CD14-positive monocyte (primary cell): ENCODE data around the gene F10. TPM values are rescaled to one million over a fixed set of nuclear protein-coding genes. Genes with fewer than 3 reads are reported as not detected.

Source experiments
- DNase-seq, 3 donors: peaks; one replicate each; pipeline ENCODE4 v3.0.0-alpha.2; 2011 to 2022
- H2AFZ ChIP-seq: 2 replicates; pipeline ENCODE4 v1.6.0; 2012; ENCODE audit warnings: mild to moderate bottlenecking, low read depth, low read length, inconsistent platforms; ENCODE audit not compliant: insufficient read depth, poor library complexity, severe bottlenecking
- H3K27ac ChIP-seq, 2 donors: 1 replicate in 1 of 2; 2 replicates in 1 of 2; pipeline ENCODE4 v1.5.1; 2012 to 2013; ENCODE audit warnings: low read length in 2 of 2, control low read depth in 1 of 2, inconsistent platforms in 1 of 2, low read depth in 1 of 2, mild to moderate bottlenecking in 1 of 2
- H3K27me3 ChIP-seq, 2 donors: one replicate each; pipeline versions ENCODE4 v1.6.0 to v1.6.1; 2011 to 2013; ENCODE audit warnings: low read length in 2 of 2; ENCODE audit not compliant: control insufficient read depth in 2 of 2, insufficient read depth in 2 of 2
- H3K36me3 ChIP-seq, 2 donors: replicated peaks in 1 of 2; 1 replicate in 1 of 2; 2 replicates in 1 of 2; pipeline versions ENCODE4 v1.5.1 to v1.6.1; 2012 to 2013; ENCODE audit warnings: low read length in 2 of 2, control low read depth in 1 of 2, inconsistent platforms in 1 of 2, mild to moderate bottlenecking in 1 of 2; ENCODE audit not compliant: insufficient read depth in 2 of 2, control insufficient read depth in 1 of 2
- H3K4me1 ChIP-seq, 2 donors: 1 replicate in 1 of 2; 2 replicates in 1 of 2; pipeline versions ENCODE4 v1.5.1 to v1.6.1; 2012 to 2013; ENCODE audit warnings: low read length in 2 of 2, control low read depth in 1 of 2, inconsistent platforms in 1 of 2, mild to moderate bottlenecking in 1 of 2, moderate library complexity in 1 of 2; ENCODE audit not compliant: insufficient read depth in 2 of 2, control insufficient read depth in 1 of 2
- H3K4me2 ChIP-seq: replicated peaks from 2 replicates; pipeline ENCODE3; 2012; ENCODE audit warnings: low read length, moderate library complexity, mild to moderate bottlenecking; ENCODE audit not compliant: poor library complexity, severe bottlenecking; ENCODE audit errors: extremely low read depth
- H3K4me3 ChIP-seq, 3 experiments: fragments of 200-600 bp in 1 of 3; sonication (generic) in 1 of 3; replicated peaks in 1 of 3; 1 replicate in 2 of 3; 2 replicates in 1 of 3; pipeline ENCODE4 v1.5.1; 2011 to 2013; ENCODE audit warnings: low read length in 3 of 3, mild to moderate bottlenecking in 3 of 3, control low read depth in 2 of 3, low read depth in 2 of 3, inconsistent platforms in 1 of 3, moderate library complexity in 1 of 3
- H3K79me2 ChIP-seq: 2 replicates; pipeline ENCODE4 v1.6.0; 2012; ENCODE audit warnings: mild to moderate bottlenecking, control low read depth, inconsistent platforms, low read length, moderate library complexity; ENCODE audit not compliant: insufficient read depth
- H3K9ac ChIP-seq: 2 replicates; pipeline ENCODE4 v1.6.0; 2017; ENCODE audit warnings: low read length, mild to moderate bottlenecking; ENCODE audit not compliant: insufficient read depth, poor library complexity, severe bottlenecking
- H3K9me3 ChIP-seq, 2 donors: replicated peaks in 1 of 2; 1 replicate in 1 of 2; 2 replicates in 1 of 2; pipeline versions ENCODE4 v1.5.1 to v1.6.1; 2012 to 2013; ENCODE audit warnings: low read length in 2 of 2, control low read depth in 1 of 2; ENCODE audit not compliant: control insufficient read depth in 1 of 2, insufficient read depth in 1 of 2
- H4K20me1 ChIP-seq: 2 replicates; pipeline ENCODE4 v1.6.0; 2012; ENCODE audit warnings: mild to moderate bottlenecking, low read length, control low read depth, moderate library complexity; ENCODE audit not compliant: insufficient read depth
- H3K27ac Mint-ChIP-seq, 7 donors: one replicate each; pipeline ENCODE4 v1.8.0; 2020; ENCODE audit warnings: mild to moderate bottlenecking in 7 of 7, mixed read lengths in 7 of 7, moderate library complexity in 6 of 7, inconsistent platforms in 2 of 7
- H3K27me3 Mint-ChIP-seq, 3 donors: one replicate each; pipeline ENCODE4 v1.8.0; 2021 to 2022; ENCODE audit warnings: low read depth in 3 of 3, mild to moderate bottlenecking in 3 of 3, mixed read lengths in 3 of 3, moderate library complexity in 3 of 3, inconsistent platforms in 1 of 3
- H3K36me3 Mint-ChIP-seq, 2 donors: one replicate each; pipeline ENCODE4 v1.8.0; 2020; ENCODE audit warnings: mixed read lengths in 2 of 2, inconsistent platforms in 1 of 2, mild to moderate bottlenecking in 1 of 2
- H3K4me1 Mint-ChIP-seq: one replicate; pipeline ENCODE4 v1.8.0; 2020; ENCODE audit warnings: mild to moderate bottlenecking, mixed read lengths
- H3K4me3 Mint-ChIP-seq, 2 donors: one replicate each; pipeline ENCODE4 v1.8.0; 2020; ENCODE audit warnings: mild to moderate bottlenecking in 2 of 2, mixed read lengths in 2 of 2, moderate library complexity in 1 of 2
- H3K9me3 Mint-ChIP-seq, 7 donors: one replicate each; pipeline ENCODE4 v1.8.0; 2020 to 2022; ENCODE audit warnings: mixed read lengths in 7 of 7, mild to moderate bottlenecking in 6 of 7, moderate library complexity in 6 of 7, inconsistent platforms in 2 of 7
- WGBS: methylation state at CpG from one replicate; pipeline ENCODE4 v1.1.5; 2013; ENCODE audit warnings: missing lambda C conversion rate; ENCODE audit not compliant: insufficient coverage; 5-methylcytosine and 5-hydroxymethylcytosine counted together
- intact Hi-C, 2 donors: fragments of 100-400 bp; cut with micrococcal nuclease; formaldehyde crosslinking; loops; one replicate each; pipeline versions ENCODE4 v1.15.0 to v1.15.1; 2023
- polyA plus RNA-seq, 3 donors: library from polyadenylated mRNA; depleted of rRNA in 1 of 3; unstranded in 2 of 3; stranded (reverse) in 1 of 3; fragments of 300-500 nt in 2 of 3; fragments of >200 nt in 1 of 3; fragmentation: Illumina TruSeq in 2 of 3; gene quantifications; 1 replicate in 2 of 3; 2 replicates in 1 of 3; pipeline ENCODE4 v1.2.3, GENCODE V29; 2012 to 2021
- TF ChIP-seq, protein P1 (sequence below): fragments of 200-600 bp; IDR thresholded peaks from one replicate; pipeline ENCODE4 v1.8.0; 2022; ENCODE audit warnings: antibody characterized with exemption, mild to moderate bottlenecking

The F10 gene
- polyA plus RNA-seq, 3 donors = not detected

DNA sequence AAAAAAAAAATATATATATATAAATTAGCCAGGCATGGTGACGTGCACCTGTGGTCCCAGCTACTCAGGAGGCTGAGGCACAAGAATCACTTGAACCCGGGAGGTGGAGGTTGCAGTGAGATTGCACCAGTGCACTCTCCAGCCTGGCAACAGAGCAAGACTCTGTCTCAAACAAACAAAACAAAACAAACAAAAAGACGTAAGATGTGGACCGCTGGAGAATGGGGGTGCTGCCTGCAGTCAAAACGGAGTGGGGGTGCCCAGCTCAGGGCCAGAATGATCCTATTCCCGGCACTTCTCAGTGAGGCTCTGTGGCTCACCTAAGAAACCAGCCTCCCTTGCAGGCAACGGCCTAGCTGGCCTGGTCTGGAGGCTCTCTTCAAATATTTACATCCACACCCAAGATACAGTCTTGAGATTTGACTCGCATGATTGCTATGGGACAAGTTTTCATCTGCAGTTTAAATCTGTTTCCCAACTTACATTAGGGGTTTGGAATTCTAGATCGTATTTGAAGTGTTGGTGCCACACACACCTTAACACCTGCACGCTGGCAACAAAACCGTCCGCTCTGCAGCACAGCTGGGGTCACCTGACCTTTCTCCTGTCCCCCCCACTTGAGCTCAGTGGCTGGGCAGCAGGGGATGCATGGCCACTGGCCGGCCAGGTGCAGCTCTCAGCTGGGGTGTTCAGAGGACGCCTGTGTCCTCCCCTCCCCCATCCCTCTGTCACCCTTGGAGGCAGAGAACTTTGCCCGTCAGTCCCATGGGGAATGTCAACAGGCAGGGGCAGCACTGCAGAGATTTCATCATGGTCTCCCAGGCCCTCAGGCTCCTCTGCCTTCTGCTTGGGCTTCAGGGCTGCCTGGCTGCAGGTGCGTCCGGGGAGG is 17.3 kb upstream of the F10 start, which contains the start of gene F7:
F7 (plus strand) TSS at position 760 of the 889 bp plus-strand sequence; CDS start at position 811, 51 bp downstream.
- no peaks in the 10 kb centered on the region for H4K20me1 ChIP-seq
- no peak within 1 kb of the TSS for H3K27ac ChIP-seq
- no peaks in the 10 kb centered on the region for H3K4me1 Mint-ChIP-seq
- H3K9me3 ChIP-seq = peaks cover 13 to 17% of the 10 kb centered on the region in 2 donors
- no peaks in the 10 kb centered on the region for H3K79me2 ChIP-seq
- H3K27me3 Mint-ChIP-seq = peaks cover 8 to 18% (median 11%) of the 10 kb centered on the region in 3 donors
- H3K9me3 Mint-ChIP-seq = peaks cover 0 to 12% (median 10%) of the 10 kb centered on the region in 7 donors
- H3K27me3 ChIP-seq = peaks cover 2 to 11% of the 10 kb centered on the region in 2 donors
- no peak within 1 kb of the TSS for H3K9ac ChIP-seq
- TF ChIP-seq, protein P1, sequence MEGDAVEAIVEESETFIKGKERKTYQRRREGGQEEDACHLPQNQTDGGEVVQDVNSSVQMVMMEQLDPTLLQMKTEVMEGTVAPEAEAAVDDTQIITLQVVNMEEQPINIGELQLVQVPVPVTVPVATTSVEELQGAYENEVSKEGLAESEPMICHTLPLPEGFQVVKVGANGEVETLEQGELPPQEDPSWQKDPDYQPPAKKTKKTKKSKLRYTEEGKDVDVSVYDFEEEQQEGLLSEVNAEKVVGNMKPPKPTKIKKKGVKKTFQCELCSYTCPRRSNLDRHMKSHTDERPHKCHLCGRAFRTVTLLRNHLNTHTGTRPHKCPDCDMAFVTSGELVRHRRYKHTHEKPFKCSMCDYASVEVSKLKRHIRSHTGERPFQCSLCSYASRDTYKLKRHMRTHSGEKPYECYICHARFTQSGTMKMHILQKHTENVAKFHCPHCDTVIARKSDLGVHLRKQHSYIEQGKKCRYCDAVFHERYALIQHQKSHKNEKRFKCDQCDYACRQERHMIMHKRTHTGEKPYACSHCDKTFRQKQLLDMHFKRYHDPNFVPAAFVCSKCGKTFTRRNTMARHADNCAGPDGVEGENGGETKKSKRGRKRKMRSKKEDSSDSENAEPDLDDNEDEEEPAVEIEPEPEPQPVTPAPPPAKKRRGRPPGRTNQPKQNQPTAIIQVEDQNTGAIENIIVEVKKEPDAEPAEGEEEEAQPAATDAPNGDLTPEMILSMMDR = no peak
- H3K4me3 ChIP-seq = no peak within 1 kb of the TSS
- no peak within 1 kb of the TSS for H2AFZ ChIP-seq
- no peak within 1 kb of the TSS for H3K4me3 Mint-ChIP-seq
- H3K36me3 Mint-ChIP-seq = no peaks in the 10 kb centered on the region
- DNase-seq = no peak
- no peak within 1 kb of the TSS for H3K4me2 ChIP-seq
- intact Hi-C loops = no loop called here
- WGBS = 82% methylated on average over 8 of the region's 17 CpGs
- no peak within 1 kb of the TSS for H3K27ac Mint-ChIP-seq
- no peaks in the 10 kb centered on the region for H3K4me1 ChIP-seq
- H3K36me3 ChIP-seq = no peaks in the 10 kb centered on the region

DNA sequence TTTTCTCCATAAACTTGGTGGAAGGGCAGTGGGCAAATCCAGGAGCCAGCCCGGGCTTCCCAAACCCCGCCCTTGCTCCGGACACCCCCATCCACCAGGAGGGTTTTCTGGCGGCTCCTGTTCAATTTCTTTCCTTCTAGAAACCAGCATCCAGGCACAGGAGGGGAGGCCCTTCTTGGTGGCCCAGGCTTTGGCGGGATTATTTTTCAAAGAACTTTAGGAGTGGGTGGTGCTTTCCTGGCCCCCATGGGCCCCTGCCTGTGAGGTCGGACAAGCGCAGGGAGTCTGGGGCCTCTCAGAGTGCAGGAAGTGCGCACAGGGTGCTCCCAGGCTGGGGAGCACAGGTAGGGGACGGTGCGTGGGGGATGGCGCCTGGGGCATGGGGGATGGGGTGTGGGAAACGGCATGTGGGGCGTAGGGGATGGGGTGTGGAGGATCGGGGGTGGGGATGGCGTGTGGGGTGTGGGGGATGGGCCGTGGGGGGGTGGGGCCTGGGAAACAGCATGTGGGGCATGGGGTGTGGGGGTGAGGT is 16.6 kb upstream of the F10 start:
- Histone ChIP-seq H3K4me2 (no peak overlapping the region), H3K4me3 (no peak overlapping the region), H3K9ac (no peak overlapping the region), H3K4me1 (no peaks in the 10 kb centered on the region), H2AFZ (no peak overlapping the region), H4K20me1 (no peaks in the 10 kb centered on the region), H3K27ac (no peak overlapping the region), H3K27me3 (peaks cover 7 to 16% of the 10 kb centered on the region in 2 donors), H3K36me3 (no peaks in the 10 kb centered on the region), H3K79me2 (no peaks in the 10 kb centered on the region), H3K9me3 (peaks cover 13 to 17% of the 10 kb centered on the region in 2 donors)
- no peak for DNase-seq
- TF ChIP-seq, protein P1 = no peak
- Mint-ChIP-seq H3K4me1 (no peaks in the 10 kb centered on the region), H3K4me3 (no peak overlapping the region), H3K9me3 (peaks cover 0 to 13% (median 11%) of the 10 kb centered on the region in 7 donors), H3K36me3 (no peaks in the 10 kb centered on the region), H3K27ac (no peak overlapping the region), H3K27me3 (peaks cover 11 to 26% (median 16%) of the 10 kb centered on the region in 3 donors)
- WGBS = 77% methylated on average over 7 of the region's 16 CpGs
- intact Hi-C loops = no loop called here
